ENCODE measurements around the gene PRDM12.

Gene PRDM12

GRCh38 chr9:130728721-130729120 is 64.3 kb downstream of the PRDM12 start:
- DNase-seq (ENCODE audit: low spot score) = no peak

- DNase-seq (ENCODE audit: low spot score) = no peak
These were observed 64.8 kb downstream of the PRDM12 start for GRCh38 chr9:130729145-130729544.

GRCh38 chr9:130731355-130731754 is 67.0 kb downstream of the PRDM12 start:
- DNase-seq (ENCODE audit: low spot score) = no peak

GRCh38 chr9:130732136-130732535 is 67.7 kb downstream of the PRDM12 start:
- no peak for DNase-seq (ENCODE audit: low spot score)
